HG03565 (cell line): ENCODE data around the gene YWHAQ.
"Not testable (repeated sequence)": the region's sequence is repeated elsewhere in the genome, so short reads cannot be mapped to it uniquely, and the experiment has no call there.

ENCODE experiments used
- ATAC-seq: cut with Tn5 transposase; IDR thresholded peaks from one replicate; pipeline ENCODE4 v1.9.1; 2021; ENCODE audit warnings: mild to moderate bottlenecking, moderate library complexity; ENCODE audit not compliant: unreplicated experiment

Gene YWHAQ

DNA sequence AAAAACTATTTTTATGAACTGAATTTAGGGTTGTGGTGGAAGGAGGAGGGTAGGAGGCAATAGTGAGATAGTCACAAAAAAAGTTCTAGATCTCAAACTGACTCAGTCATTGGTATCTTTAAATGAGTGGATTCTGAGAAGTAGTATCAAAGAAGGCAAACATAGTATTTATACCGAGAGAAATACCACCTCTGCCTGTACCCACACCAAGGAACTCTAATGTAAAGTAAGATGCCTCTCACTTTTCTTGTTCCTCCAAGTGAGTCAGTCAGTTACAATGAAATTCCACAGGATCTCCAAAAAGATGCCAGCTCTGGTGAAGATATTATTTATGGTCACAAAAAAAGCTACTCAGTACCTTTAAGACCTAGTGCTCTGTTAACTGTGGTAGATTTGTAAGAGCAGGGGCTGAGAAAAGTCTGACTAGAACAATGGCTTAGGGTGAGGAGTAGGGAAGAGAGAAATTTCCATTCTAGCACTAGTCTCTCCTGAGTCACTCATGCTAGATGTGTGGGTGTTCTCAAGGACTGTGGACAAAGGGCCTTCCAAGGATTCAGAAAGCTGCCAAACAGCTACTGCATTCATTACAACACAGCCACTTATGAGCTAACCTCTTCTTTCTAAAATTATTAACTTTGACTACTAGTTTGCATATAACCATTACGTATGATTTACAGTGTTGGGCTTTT is 36.3 kb downstream of the YWHAQ start:
- ATAC-seq: no peak

DNA sequence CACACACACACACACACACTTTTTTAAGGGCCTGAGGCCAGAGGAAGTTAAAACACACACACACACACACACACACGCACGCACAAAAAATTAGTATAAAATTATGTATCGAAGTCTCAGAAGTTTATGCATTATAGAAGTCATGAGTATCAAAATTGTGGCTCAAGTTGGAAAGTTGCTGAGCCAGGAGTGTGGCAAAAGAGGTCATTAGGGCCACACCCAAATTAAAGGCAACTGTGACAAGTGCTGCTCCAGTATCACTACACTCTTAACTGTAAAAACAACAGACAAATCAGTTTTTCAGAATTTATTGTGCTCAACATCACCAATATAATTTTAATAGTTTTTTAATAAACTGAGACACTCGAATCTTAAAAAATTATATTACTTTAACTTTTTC is 36.9 kb downstream of the YWHAQ start:
- no peak for ATAC-seq

- ATAC-seq: no peak
Observed at GRCh38 chr2:9592699-9593098, 38.1 kb downstream of the YWHAQ start.

DNA sequence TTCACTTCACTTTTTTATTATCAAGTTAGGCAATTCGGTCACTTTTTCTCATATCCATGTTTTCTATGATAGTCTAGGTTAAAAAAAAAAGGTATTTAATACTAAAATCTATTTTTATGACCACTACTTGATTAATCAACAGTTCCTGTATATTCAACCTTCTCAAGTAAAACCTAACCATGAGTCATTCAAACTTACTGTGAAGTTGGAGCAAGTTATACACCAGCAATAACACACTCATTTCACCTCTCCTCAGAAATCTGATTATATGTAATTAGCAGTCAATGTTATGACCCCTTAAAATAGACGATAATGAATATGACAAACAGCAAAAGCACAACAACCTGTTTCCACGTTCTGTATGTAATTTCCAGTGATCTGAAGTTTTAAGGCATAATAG is 40.2 kb downstream of the YWHAQ start:
- no peak for ATAC-seq

GRCh38 chr2:9586465-9586864 is 44.3 kb downstream of the YWHAQ start:
- no peak for ATAC-seq

- no peak for ATAC-seq
Observed at GRCh38 chr2:9585486-9585885, 45.3 kb downstream of the YWHAQ start.

GRCh38 chr2:9584902-9585301 is 45.9 kb downstream of the YWHAQ start:
- ATAC-seq: not testable (repeated sequence)

- no peak for ATAC-seq
Observed at GRCh38 chr2:9582624-9583023, 48.2 kb downstream of the YWHAQ start.

GRCh38 chr2:9578467-9579235 is 52.1 kb downstream of the YWHAQ start:
- no peak for ATAC-seq

- ATAC-seq: no peak
Observed at GRCh38 chr2:9574331-9574730, 56.5 kb downstream of the YWHAQ start.

DNA sequence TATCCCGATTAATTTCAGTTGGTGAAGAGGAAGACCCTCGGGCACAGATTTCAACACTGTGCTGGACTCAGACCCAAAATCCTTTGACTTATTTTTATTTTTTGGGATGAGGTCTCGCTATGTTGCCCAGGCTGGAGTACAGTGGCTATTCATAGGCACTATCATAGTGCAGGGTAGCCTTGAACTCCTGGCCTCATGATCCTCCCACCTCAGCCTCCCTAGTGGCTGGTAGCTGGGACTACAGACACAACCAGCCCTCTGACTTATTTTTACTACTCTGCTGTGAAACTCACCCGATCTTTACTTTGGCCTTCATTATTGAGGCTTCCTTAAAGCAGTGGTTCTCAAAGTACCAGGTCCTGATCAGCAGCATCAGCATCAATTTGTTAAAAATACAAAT is 57.0 kb downstream of the YWHAQ start:
- ATAC-seq: no peak

- ATAC-seq: no peak
Observed at GRCh38 chr2:9573013-9573720, 57.6 kb downstream of the YWHAQ start.

DNA sequence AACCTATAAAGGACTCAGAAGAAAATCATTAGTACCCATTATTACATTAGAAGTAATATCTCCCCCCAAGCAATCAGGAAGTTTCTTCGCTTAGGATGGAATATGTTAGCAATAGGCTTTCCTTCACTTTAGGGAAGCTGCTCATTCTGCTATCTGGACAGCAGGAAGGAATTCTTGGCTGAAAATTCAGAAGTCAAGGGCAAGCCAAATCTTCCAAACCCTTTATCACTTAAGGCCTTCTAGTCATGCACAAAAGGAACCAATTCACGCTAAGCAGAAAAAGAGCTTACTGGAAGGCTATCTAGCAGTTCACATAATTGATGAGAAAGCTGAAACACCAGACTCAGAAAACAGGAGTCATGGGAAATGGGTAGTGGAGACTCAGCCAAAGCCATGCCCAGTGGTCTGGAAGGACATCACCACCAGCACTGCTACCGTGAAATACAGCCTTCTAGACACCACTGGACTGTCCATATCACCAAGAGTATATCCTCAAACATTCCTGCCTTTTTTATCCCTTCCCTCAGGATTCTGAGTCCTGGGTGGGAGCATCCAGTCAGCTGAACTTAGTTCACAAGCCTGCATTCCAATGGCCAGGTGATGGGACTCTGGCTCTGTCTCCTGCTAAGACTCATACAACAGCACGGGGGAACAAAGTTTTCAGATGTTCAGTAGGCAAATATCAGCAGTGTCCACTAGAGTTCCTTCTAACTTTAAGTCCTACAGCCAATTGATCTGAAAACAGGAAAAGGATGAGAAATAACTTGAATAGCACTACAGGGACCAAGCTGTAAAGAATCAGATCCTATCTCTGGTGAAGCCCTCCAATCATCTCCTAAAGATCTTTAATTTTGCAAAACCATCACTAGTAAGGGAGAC is 60.4 kb downstream of the YWHAQ start:
- no peak for ATAC-seq

DNA sequence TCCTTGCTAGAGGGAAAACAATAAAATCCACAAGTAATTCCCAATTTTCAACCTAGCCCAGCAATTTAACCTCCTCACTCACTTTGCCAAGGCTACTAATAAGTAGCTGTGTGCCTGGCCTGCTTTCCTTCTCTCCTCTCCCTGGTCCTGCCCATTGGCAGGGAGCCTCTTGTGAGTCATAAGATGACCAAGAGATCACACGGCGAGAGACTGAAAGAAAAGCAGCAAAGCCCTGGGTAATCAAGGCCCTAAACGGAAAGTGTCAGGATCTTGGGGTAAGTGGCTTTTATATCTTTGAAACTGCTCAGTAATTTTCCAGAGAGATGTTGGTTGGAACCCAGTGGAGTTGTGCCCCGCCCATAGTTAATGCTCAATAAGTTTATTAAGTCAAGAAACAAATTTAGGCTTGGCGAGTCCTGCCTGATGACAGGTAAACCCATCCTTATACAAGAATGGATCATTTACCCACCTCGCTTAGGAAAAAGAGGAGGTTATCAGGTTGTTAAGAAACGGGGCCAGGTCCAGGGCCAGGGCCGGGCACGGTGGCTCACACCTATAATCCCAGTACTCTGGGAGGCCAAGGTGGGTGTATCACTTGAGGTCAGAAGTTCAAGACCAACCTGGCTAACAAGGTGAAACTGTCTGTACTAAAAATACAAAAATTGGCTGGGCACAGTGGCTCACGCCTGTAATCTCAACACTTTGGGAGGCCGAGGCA is 65.2 kb downstream of the YWHAQ start:
- no peak for ATAC-seq

GRCh38 chr2:9560628-9561027 is 70.2 kb downstream of the YWHAQ start:
- ATAC-seq: no peak

DNA sequence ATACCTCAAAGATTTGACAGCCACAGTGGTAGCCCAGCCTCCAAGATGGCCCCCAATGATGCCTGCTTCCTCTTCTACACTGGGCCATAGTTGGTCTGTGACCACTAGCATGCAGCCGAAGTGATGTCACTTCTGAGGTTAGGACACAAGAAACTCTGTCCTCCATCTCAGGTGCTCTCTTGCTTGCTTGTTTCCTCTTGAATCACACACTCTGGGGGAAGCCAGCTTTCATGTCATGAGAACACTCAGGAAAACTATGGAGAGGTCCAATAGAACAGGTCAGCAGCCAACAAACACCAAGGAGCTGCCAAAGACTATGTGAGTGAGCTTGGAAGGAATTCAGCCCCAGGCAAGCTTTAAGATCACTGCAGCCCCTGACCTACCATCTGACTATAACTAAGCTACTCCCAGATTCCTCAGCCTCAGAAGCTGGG is 71.8 kb downstream of the YWHAQ start:
- no peak for ATAC-seq

GRCh38 chr2:9556121-9556743 is 74.6 kb downstream of the YWHAQ start:
- no peak for ATAC-seq

DNA sequence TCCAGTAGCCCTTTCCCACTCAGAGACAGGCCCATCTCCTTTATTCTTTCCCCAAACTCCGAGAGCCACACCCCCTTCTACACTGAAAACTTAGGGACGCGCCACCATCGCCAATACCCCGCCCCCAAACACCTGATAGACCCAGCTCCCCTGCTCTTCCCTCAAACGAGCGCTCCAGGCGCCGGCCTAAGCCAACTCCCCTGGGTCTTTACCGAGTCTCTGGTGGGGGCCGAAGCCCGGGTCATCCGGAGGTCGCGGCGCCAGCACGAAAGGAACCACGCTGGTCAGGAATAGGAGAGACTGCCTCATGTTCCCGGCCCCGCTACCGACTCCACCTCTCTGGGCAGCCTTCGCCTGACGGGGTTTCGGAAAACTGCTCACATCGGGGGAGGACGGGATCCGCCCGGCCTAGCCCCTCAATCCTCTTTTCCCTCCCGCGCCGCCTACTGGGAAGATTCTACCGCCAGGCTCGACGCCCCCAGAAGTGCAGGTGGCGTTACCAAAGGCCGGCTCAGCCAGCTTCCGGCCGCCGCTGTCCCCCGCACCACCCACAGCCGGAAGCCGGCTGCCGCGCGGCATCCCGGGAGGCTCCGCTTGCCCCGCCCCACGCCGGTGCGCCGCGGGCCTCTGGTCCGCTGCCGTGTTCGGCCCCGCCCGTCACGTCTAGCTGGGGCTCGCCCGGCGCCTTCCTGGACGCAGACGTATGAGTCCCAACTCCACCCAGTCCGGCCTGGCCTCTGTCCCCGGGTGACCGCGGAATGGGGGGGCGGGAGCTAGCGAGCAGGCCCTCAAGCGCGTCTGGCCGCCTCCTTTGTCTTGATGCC is 75.3 kb downstream of the YWHAQ start, which contains the start of gene ADAM17:
TSS of gene ADAM17 (minus strand) at position 534 of the 824 bp plus-strand sequence. CDS start at position 309, 225 bp downstream.
- peak; percentile 74 for ATAC-seq

DNA sequence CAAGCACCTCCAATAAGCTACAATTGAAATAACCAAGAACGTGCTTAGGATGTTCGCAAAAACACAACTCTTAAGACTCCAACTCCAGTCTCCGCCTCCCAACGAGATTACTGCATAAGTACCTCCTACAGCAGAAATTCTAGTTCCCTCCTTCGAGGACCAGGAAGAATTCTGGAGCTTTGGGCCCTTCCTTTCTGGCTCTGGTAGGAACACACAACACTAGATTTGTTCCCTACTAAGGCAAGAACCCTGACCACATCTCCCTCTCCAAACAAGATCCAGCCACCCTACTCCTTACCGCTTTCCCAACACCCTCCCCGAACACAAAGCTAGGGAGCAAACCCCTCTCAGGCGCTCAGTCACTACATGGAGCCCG is 75.9 kb downstream of the YWHAQ start:
- ATAC-seq: no peak
